Jurkat, Clone E6-1 (cell line): Measurements from ENCODE around the gene METTL1.
A peak's percentile ranks its signal among the peaks of the same experiment; 100 is the strongest.

Experiments used
- DNase-seq: peaks from one replicate; pipeline ENCODE4 v3.0.0-alpha.2; 2011; ENCODE audit warnings: low read depth, low spot score
- H3K4me3 ChIP-seq: 2 replicates; pipeline ENCODE4 v1.5.1; 2011; ENCODE audit warnings: mild to moderate bottlenecking, low read length, control low read depth, moderate library complexity

The METTL1 gene

DNA sequence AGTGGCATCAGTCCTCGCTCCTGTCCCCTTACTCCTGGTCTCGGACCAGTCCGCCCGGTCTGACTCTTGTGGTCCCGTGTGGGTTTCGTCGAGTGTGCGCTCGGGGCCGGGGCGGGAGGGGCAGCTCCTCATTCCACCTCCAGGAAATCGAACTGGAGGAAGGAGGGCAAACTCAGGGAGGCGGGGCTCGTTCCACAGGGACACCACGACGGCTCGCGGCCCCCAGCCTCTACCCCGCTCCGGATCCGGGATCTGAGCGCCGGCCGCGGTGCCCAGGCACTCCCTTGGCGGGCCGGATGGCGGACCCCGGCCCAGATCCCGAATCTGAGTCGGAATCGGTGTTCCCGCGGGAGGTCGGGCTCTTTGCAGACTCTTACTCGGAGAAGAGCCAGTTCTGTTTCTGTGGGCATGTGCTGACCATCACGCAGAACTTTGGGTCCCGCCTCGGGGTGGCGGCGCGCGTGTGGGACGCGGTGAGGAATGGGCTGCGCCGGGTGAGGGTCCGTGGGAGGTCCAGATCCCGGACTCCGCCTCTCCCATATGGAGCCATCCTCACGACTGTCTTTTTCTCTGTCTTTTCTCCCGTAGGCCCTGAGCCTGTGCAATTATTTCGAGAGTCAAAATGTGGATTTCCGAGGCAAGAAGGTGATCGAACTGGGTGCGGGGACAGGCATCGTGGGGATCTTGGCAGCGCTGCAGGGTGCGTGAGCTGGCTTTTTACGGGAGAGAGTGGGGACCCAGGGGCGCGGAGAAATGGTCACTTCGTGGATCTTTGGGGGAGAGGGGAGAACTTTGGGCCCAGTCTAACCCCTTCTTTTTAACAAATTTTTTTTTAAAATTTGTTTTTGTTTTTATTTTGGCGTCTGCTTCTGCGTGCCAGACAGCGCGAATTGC lies 771 bp upstream of the METTL1 start, which contains the start of gene EEF1AKMT3:
Gene EEF1AKMT3 (plus strand): TSS at position 186 of the 894 bp plus-strand sequence. CDS start 111 bp downstream, at position 297.
- H3K4me3 ChIP-seq = peak within 1 kb of the TSS; percentile 93
- DNase-seq = no peak

DNA sequence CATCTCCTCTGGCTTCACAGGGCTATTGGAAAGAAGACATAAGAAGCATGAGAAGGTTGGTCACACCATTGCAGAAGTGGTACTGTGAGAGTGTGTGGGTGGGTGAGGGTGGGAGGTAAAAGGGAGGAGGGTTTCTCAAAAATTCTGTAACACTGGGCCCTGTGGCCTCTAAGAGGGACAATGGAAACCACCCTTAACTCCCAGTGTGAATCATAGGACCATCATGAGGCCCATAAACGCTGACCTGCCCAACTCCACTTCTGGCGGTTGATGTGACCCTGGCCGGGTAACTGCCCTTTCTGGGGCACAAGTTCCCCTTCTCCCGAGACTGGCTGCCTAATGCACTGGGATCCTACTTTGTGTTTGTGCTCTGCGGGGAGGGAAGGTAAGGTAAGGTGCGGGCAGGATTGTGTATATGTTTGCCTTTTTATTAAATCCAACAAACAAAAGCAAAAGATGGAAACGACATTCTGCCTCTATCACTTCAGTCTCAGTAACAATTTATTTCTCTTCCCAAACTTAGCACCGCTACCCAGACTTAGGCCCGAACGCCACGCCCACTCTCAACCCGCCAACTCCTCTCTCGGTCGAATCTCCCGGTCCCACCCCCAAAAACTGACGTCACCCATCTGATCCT lies 551 bp downstream of the METTL1 start:
- peak overlapping the region; percentile 93 for H3K4me3 ChIP-seq
- DNase-seq = peak; percentile 92

DNA sequence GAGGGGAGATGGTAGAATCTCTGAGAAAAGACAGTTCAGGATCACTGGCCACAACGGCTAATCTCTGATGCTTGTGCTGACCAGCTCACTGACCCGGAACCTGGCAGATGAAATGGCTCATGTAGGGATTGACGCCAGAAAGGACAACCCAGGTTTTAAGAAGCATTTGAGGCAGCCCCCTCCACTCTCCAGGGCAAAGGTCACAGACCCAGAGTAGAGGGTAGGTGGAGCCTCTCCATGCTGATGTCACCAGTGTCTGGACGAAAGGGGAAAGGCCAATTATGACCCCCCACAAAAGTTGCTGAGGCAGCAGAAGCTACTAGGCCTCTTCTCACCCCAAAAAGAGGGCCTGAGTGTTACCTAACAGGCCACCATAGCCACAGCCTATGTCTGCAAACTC lies 1.2 kb downstream of the METTL1 start:
- DNase-seq = no peak
- peak overlapping the region; percentile 93 for H3K4me3 ChIP-seq

DNA sequence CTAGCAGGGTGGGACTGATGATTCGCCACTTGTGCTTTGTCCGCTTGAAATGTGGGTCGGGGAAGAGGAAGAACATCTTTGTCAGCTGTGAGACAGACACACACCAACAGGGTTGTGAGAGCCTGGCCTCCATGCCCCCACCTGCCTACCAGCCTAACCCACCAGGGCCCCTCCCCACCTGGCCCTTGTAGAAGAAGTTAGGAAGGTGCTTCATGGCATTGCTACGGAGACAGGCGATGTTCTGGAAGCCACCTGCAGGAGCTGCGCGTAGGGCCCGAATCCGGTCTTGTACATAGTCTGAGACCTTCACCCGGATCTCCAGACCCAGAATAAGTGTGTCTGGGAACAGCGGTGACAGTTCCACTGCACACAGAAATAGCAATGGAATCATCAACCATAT lies 2.3 kb downstream of the METTL1 start:
- H3K4me3 ChIP-seq = no peak overlapping the region
- no peak for DNase-seq

DNA sequence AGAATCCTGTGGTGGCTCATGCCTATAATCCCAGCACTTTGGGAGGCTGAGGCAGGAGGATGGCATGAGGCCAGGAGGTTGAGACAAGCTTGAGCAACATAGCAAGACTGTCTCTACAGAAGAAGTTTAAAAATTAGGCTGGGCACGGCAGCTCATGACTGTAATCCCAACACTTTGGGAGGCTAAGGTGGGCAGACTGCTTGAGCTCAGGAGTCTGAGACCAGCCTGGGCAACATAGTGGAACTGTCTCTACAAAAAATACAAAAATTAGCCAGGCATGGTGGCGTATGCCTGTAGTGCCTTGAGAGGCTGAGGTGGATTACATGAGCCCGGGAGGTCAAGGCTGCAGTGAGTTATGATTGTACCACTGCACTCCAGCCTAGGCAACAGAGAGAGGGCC lies 4.0 kb downstream of the METTL1 start:
- no peak for DNase-seq
- H3K4me3 ChIP-seq = no peak overlapping the region

DNA sequence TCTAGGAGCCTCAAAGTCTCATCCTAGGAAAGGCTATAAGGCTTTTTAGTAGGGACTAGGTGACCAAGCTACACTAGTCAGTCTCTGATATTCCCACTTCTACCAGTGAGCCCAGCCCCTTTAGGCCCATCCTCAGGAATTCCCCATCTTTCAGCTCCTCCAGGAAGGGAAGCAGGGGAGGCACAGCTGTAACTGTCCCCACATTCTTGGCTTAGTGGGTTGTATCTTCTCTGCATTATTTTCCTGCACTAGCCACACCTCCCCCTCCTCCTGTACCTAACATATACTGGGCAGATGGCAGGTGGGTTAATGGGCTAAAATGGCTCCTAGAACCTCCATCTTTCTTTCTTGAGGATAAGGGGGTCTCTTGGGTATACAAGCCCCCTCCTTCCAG lies 4.6 kb downstream of the METTL1 start:
- DNase-seq = no peak
- no peak overlapping the region for H3K4me3 ChIP-seq

DNA sequence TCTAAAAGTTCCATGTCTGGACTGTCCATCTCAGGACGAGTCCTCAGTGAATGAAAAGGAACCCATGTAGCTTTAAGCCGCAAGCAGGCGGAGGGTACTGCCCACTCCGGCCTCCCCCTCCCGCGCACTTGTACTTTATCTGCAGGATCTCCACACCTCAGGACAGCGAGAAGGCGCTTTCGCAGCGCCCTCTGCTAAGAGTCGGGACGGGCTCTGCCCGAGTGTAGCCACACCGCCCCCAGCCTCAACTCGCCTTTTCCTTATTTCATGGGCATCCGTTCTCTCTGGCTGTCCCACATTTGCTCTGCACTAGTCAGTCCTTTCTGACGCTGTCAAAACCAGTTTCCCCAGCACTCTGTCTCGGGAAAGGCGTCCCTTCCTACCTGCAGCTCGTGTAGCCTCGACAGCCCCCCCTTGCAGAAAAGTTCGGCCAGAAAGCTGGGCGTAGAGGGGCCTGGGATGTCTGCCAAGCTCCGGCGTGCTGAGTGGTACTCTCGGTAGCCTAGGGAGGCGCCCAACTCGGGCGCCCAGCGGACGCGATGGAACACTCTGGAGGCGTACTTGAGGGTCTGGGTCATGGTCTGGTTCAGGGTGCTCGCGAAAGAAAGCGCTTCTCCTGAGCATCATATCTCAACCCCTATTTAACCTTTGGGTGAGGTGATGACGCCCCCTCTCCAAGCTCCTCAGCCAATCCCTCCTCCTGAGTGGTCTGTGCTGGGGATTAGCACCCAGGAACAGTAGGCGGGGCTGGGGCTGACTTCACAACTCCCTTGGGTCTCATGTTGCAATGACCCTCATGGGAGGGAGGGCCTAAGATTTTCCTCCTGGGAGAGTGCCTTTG lies 5.2 kb downstream of the METTL1 start, which contains the start of gene CYP27B1:
Gene CYP27B1 (minus strand): TSS at position 615 of the 841 bp plus-strand sequence. CDS start 37 bp downstream, at position 578.
- no peak within 1 kb of the TSS for H3K4me3 ChIP-seq
- no peak for DNase-seq

DNA sequence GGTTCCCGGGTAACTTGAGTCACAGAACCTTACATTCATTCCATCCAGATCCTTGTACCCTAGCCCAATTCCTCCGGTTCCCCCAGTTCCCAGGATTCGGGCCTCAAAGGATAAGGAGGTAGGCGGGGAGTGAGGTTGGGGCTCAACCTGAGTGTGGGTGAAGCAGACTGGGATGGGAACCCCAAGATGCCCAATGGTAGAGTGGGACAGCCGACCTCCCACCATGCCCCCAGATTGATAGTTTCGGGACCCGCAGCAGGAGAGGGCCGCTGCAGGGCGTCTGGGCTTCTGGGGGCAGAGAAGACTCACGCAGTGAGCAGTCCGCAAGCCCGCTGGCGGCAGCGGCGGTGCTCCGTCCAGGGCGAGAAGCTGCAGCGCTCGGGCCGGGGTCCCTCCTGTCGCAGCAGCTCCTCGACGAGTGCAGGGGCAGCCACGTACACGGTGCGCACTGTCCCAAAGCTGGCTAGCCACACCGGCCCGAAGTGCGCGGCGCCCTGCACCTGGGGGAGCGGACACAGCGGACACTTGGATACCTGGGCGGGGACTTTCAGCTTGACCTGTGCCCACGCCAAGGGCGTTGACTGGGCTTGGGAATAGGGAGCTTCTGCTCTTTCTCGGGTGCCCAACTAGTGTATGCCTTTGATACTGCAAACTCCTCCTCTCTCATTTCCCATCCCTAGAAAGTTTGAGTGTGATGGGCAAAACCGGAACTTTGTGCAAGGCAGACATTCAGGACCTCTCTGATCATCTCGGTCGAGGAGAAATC lies 6.0 kb downstream of the METTL1 start:
- DNase-seq = no peak
- H3K4me3 ChIP-seq = no peak overlapping the region

DNA sequence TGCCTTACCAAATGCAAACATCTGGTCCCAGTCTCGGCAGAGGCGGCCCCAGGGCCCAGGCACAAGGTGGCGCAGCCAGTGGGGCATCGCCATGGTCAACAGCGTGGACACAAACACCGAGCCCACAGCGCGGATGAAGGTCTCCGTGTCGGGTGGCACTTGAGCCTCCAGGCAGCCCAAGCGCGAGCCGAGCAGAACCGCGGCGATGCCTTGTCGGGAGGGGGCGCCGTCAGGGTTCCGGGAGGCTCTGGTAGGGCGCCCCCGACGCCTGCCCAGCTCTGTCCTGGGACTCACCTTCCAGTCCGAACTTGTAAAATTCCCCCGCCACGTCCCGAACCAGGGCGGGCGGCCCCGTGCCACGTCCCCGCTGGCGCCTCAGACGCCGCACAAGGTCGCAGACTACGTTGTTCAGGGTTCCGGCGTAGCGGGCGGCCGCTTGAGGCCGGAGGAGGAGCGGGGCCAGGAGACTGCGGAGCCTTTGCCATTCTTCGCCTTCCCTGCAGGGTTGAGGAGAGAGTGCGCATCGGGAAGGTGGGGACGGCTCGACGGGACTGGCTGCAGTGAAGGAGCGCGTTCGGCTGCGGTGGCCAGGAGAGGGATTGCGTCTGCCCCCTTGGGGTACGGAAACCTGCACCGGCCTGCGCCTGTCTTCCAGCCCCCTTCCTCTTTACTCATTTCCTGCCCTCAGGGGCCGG lies 6.8 kb downstream of the METTL1 start:
- H3K4me3 ChIP-seq = no peak overlapping the region
- no peak for DNase-seq

DNA sequence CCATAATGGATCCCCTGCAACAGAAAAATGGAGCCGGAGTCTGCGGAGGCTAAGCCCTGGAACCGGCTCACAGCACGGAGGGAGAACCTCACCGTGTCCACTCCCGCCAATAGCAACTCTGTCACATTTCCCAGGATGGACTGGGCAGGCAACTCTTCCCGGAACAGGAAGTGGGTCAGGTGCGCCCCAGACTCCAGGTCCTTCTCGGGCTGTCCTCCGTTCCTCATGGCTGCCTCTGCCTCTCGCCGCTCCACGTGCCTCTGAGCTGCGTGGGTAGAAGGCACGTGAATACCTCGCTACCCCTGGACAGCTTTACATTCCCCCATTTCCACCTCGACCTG lies 7.3 kb downstream of the METTL1 start:
- DNase-seq = no peak
- no peak overlapping the region for H3K4me3 ChIP-seq

DNA sequence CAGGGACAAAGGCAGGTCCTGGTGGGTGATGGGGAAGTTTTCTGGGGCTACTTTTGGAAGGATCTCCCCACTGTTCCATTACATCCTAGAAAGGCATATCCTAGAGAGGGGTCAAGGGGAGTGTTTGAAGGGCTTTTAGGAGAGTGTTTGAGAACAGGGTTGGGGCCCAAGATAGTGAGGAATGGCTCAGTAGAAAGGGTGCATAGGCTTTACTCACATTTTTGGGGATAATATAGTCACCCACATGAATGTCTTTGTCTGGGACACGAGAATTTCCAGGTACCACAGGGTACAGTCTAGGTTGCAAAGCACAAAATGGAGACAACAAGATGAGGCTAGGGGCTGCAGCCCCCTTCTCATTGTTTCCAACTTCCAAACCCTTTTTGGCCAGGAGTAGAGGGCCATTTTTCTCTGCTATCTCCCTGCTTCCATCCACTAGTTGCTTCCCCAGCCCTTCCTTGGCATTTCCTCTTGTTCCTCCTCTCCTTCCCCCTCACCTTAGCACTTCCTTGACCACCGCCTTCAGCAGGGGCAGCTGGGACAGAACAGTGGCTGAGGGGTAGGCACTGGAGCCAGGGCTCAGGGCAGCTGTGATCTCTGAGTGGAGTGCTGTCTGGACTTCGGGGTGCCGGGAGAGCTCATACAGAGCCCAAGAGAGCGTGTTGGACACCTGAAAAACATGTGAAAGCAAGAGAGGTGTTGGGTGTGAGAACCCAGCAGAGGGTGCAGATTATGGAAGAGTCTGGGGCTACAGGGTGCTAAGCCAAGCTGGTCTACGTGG lies 7.8 kb downstream of the METTL1 start:
- no peak overlapping the region for H3K4me3 ChIP-seq
- no peak for DNase-seq

DNA sequence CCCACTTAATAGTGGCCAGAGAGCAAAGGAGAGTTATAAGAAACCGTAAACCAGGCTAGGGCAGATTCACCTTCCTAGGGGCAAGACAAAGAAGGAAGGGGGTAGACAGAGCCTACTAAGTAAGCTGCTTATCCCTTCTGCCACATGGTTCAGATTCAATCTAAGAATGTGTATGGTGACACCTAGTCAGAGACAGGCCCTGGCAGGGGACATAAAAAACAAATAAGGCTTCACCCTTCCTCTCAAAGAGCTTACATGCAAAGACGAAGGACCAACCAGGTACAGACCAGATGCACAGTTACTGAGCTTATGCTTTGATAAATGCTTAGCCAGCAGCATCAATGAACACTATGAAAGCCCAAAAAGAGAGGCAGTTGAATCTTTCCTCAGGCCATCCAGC lies 9.4 kb downstream of the METTL1 start:
- no peak for DNase-seq
- no peak overlapping the region for H3K4me3 ChIP-seq

DNA sequence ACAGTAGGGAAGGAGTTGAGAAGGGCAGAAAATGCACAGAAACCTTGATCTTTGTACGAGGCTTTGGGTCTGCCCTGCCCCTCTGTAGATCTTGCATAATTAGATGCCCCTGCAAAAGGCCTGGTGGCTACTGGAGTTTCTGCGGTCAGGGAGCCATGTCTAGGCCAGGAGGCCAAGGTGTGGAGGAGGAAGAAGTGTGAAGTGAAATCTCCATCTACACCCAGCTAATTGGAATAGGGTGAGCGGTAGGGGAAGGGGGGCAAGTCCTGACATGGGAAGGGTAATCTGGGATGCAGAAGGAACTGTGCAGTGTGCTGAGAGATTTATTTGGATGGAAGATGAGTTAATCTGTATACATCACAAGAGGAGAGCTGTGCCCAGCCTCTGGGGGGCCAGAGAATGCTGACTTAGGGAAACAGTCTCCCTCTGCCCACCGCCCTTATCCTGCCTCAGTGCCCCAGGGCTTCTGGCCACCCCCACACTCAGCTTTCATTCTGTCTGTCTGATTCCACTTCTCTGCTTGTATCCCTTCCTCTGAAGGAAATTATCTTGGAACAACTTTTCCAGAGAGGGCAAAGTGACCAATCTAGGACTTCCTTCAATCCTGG lies 10.4 kb downstream of the METTL1 start:
- no peak for DNase-seq
- no peak overlapping the region for H3K4me3 ChIP-seq

DNA sequence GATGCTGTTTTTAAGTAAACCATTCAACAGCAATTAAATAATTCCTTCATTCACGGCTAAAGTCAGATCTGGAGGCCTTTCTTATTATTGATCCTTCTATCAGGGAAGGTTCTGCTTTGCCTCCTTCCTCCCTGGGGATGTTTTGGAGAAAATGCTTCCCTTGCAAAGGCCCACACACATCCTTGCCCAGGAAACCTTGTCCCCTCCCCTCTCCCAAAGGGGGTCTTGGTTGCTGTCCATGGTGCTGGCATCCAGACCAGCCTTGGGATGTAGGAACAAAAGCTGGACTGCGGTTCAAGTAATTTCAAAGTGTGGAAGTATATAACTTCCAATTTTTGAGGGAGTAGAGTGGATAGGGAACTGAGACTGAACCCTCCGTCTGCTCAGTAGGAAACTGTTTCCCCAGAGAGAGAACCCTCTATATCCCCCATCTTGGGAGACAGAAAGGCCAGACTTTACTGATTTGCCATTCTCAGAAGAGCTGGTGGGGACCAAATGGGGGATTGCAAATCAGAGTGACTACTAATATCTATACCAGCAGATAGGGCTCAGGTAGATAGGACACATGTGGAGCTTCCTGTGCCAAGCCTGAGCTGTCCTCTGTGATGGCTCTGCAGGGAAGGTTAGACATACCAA lies 11.4 kb downstream of the METTL1 start:
- no peak for DNase-seq
- H3K4me3 ChIP-seq = no peak overlapping the region

DNA sequence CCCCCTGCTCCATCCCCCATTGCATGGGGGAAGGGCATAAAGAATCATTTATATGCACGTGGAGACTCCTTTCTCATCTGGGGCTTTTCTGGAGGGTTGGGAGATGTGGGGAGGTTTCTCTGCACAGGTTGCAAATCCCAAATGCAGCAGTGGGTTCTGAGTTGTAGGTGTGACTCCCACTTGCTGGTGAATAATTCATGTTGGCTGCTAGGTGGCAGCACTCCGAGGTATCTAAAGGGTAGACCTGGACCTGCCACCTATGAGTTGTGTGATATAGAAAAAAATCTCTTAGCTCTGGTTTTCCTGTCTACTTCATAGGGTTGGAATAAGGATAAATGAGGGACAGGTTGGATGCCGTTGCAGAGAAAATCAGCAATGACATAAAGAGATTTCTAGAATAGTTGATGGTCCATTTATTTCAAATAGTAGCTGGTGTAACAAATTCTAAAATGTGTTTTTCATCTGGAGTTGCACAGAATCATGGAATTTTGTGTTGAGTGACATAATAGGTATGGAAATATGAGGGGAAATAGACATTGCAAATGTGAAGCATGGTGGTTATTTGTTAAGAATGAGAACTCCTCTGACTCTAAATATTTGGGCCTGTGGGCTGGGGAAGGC lies 12.4 kb downstream of the METTL1 start:
- DNase-seq = peak; percentile 48
- H3K4me3 ChIP-seq = no peak overlapping the region

DNA sequence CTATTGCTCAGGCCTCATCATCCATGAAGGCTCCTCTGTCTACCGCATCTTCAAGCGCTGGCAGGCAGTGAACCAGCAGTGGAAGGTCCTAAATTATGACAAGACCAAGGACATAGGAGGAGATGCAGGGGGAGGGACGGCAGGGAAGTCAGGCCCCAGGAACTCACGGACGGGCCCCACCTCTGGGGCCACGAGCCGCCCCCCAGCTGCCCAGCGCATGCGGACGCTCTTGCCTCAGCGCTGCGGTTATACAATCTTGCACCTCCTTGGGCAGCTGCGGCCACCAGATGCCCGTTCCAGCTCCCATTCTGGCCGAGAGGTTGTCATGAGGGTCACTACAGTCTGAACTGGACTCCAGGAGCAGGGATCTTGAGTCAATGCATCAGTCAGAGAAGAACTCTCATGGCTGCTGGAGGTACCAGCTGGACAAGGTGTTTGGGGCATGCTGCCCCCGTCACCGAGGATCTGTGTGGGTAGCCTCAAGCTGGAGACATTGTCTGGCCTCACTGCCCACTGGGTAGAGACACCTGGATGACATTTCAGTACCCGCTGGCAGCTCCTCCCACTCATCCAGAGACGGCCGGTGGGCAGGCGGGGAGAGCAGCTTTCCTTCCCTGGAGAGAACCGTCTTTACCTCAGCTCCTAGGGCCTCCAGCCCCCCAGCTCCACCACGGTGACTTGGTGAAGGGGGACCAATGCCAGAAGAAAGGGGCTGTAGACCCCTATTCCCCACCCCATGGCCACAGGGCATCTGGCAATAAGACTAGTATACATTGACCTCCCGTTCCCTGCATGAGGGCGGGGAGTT lies 13.1 kb downstream of the METTL1 start:
- no peak for DNase-seq
- no peak overlapping the region for H3K4me3 ChIP-seq
